Activated CD8-positive, alpha-beta T cell treated with anti-CD3 and anti-CD28 coated beads for 36 hours (primary cell): ENCODE results near the gene NEDD9. TPM values are rescaled to one million over a fixed set of nuclear protein-coding genes. Genes with fewer than 3 reads are reported as not detected.

Experiments
- ATAC-seq: fragments of 200-7000 bp; cut with Tn5 transposase; one replicate; pipeline ENCODE4 v1.10.0; 2021; ENCODE audit warnings: mild to moderate bottlenecking, moderate library complexity
- CTCF ChIA-PET: fragments of 350-600 bp; sonication (Branson Sonifier 250); formaldehyde crosslinking; loops from one replicate; lab custom pipeline; 2021; ENCODE audit warnings: antibody characterized with exemption; lab: Charles Lee
- POLR2A ChIA-PET: fragments of 350-600 bp; sonication (Branson Sonifier 250); formaldehyde crosslinking; loops from one replicate; lab custom pipeline; 2021; ENCODE audit warnings: antibody characterized with exemption; lab: Charles Lee
- DNase-seq: peaks from one replicate; pipeline ENCODE4 v3.0.0-alpha.2; 2020
- H3K27ac Mint-ChIP-seq: one replicate; pipeline ENCODE4 v1.8.0; 2021; ENCODE audit warnings: mild to moderate bottlenecking, mixed read lengths
- H3K27me3 Mint-ChIP-seq: one replicate; pipeline ENCODE4 v1.8.0; 2021; ENCODE audit warnings: mixed read lengths
- H3K36me3 Mint-ChIP-seq: one replicate; pipeline ENCODE4 v1.8.0; 2021; ENCODE audit warnings: low read depth, mixed read lengths
- H3K4me1 Mint-ChIP-seq: one replicate; pipeline ENCODE4 v1.8.0; 2021; ENCODE audit warnings: low read depth, mixed read lengths
- H3K4me3 Mint-ChIP-seq: one replicate; pipeline ENCODE4 v1.8.0; 2021; ENCODE audit warnings: mild to moderate bottlenecking, moderate library complexity, mixed read lengths
- H3K9me3 Mint-ChIP-seq: one replicate; pipeline ENCODE4 v1.8.0; 2021; ENCODE audit warnings: mixed read lengths
- CTCF ChIP-seq: fragments of 200-600 bp; IDR thresholded peaks from one replicate; pipeline ENCODE4 v1.8.0; 2022; ENCODE audit warnings: antibody characterized with exemption, mild to moderate bottlenecking
- intact Hi-C: fragments of 100-400 bp; cut with micrococcal nuclease; formaldehyde crosslinking; loops from one replicate; pipeline ENCODE4 v1.10.0; 2022
- total RNA-seq, 2 experiments: library from RNA; stranded (reverse); gene quantifications; one replicate each; pipeline ENCODE4 v1.2.3, GENCODE V29; 2021

Gene NEDD9
- total RNA-seq, 2 experiments from 2014 or later = 26.6 to 29.7 TPM

GRCh38 chr6:11237428-11237827, 5.0 kb upstream of the NEDD9 start:
- POLR2A ChIA-PET = interaction anchor here (1.2 kb wide), 1 partner anchor 92 kb away, joined by 3 read pairs; no protein-coding TSS in a partner anchor
- no peaks in the 10 kb centered on the region for H3K27me3 Mint-ChIP-seq
- DNase-seq (no peak), ATAC-seq (no peak)
- CTCF ChIA-PET = interaction anchor here (0.6 to 1.1 kb wide), 4 partner anchors 10 to 259 kb away, joined by 3 read pairs; no protein-coding TSS in a partner anchor
- H3K36me3 Mint-ChIP-seq = peaks cover 4% of the 10 kb centered on the region
- no peak for TF ChIP-seq CTCF
- no peak overlapping the region for H3K4me3 Mint-ChIP-seq
- no peaks in the 10 kb centered on the region for H3K9me3 Mint-ChIP-seq
- intact Hi-C loops = loop anchor here (10.0 kb wide), 1 partner anchor 257 kb away; no protein-coding TSS in a partner anchor
- H3K27ac Mint-ChIP-seq = peak overlapping the region; percentile 79
- peaks cover 35% of the 10 kb centered on the region for H3K4me1 Mint-ChIP-seq

- CTCF ChIA-PET = no interaction called here
- intact Hi-C loops = loop anchor here (10.0 kb wide), 1 partner anchor 258 kb away; no protein-coding TSS in a partner anchor
- Mint-ChIP-seq H3K4me3 (no peak overlapping the region), H3K27me3 (no peaks in the 10 kb centered on the region), H3K36me3 (peaks cover 4% of the 10 kb centered on the region), H3K27ac (peak overlapping the region; percentile 79), H3K9me3 (no peaks in the 10 kb centered on the region), H3K4me1 (peaks cover 38% of the 10 kb centered on the region)
- POLR2A ChIA-PET = interaction anchor here (1.2 kb wide), 1 partner anchor 92 kb away, joined by 3 read pairs; no protein-coding TSS in a partner anchor
- TF ChIP-seq CTCF = no peak
- DNase-seq = no peak
- no peak for ATAC-seq
Measured at GRCh38 chr6:11236915-11237314, 4.4 kb upstream of the NEDD9 start.

- Mint-ChIP-seq H3K4me1 (peaks cover 45% of the 10 kb centered on the region), H3K4me3 (no peak overlapping the region), H3K9me3 (no peaks in the 10 kb centered on the region), H3K36me3 (peaks cover 8% of the 10 kb centered on the region), H3K27me3 (no peaks in the 10 kb centered on the region), H3K27ac (peak overlapping the region; percentile 79)
- ATAC-seq = peak; percentile 50
- TF ChIP-seq CTCF = no peak
- DNase-seq = peak; percentile 74
- CTCF ChIA-PET = interaction anchor here (1.1 to 1.5 kb wide), 2 partner anchors 92 to 260 kb away, joined by 3 read pairs; no protein-coding TSS in a partner anchor
- POLR2A ChIA-PET = interaction anchor here (1.2 to 1.3 kb wide), 3 partner anchors 85 to 93 kb away, joined by 3 to 4 read pairs (median 4); no protein-coding TSS in a partner anchor
- intact Hi-C loops = loop anchor here (10.0 kb wide), 1 partner anchor 259 kb away; no protein-coding TSS in a partner anchor
Measured at GRCh38 chr6:11236076-11236750, 3.7 kb upstream of the NEDD9 start.

GRCh38 chr6:11235062-11235461, 2.6 kb upstream of the NEDD9 start:
- peaks cover 57% of the 10 kb centered on the region for H3K4me1 Mint-ChIP-seq
- intact Hi-C loops = loop anchor here (10.0 kb wide), 1 partner anchor 260 kb away; no protein-coding TSS in a partner anchor
- no peak for DNase-seq
- ChIA-PET POLR2A (interaction anchor here (1.2 to 1.3 kb wide), 3 partner anchors 86 to 95 kb away, joined by 3 to 4 read pairs (median 4); no protein-coding TSS in a partner anchor), CTCF (interaction anchor here (1.1 to 6.4 kb wide), 4 partner anchors 63 to 261 kb away, joined by 3 to 36 read pairs (median 3); no protein-coding TSS in a partner anchor)
- no peak for ATAC-seq
- no peaks in the 10 kb centered on the region for H3K27me3 Mint-ChIP-seq
- H3K27ac Mint-ChIP-seq = peak overlapping the region; percentile 13
- peaks cover 18% of the 10 kb centered on the region for H3K36me3 Mint-ChIP-seq
- TF ChIP-seq CTCF = no peak
- no peak overlapping the region for H3K4me3 Mint-ChIP-seq
- H3K9me3 Mint-ChIP-seq = no peaks in the 10 kb centered on the region
